H1 (cell line): Measurements from ENCODE around the gene CLN6. TPM values are rescaled to one million over a fixed set of nuclear protein-coding genes. Genes with fewer than 3 reads are reported as not detected.

Experiments used
- CTCF ChIA-PET: fragments of 300-600 bp; sonication (Branson Sonifier 250); formaldehyde crosslinking; loops from one replicate; lab custom pipeline; 2021; ENCODE audit not compliant: partially characterized antibody; lab: Charles Lee
- POLR2A ChIA-PET: fragments of 300-600 bp; sonication (Branson Sonifier 250); formaldehyde crosslinking; loops from one replicate; lab custom pipeline; 2021; ENCODE audit warnings: inconsistent platforms; ENCODE audit not compliant: partially characterized antibody; lab: Charles Lee
- DNase-seq, 2 experiments: peaks; one replicate each; pipeline versions ENCODE4 v3.0.0 to v3.0.0-alpha.2; 2010 to 2022; ENCODE audit warnings: low spot score in 2 of 2, low read depth in 1 of 2, mixed read lengths in 1 of 2
- FAIRE-seq: peaks from 2 replicates; lab custom pipeline; 2011; peaks lifted over from hg19 to GRCh38; lab: Jason Lieb, UNC
- H2AFZ ChIP-seq: 2 replicates; pipeline ENCODE4 v1.8.1; 2012; ENCODE audit warnings: low read length, inconsistent platforms
- H2AK5ac ChIP-seq: 2 replicates; pipeline ENCODE4 v1.6.1; 2013; ENCODE audit warnings: low read depth, low read length
- H2BK120ac ChIP-seq: replicated peaks from 2 replicates; pipeline ENCODE3; 2013; ENCODE audit warnings: low read depth, low read length, inconsistent platforms
- H2BK12ac ChIP-seq: 2 replicates; pipeline ENCODE4 v1.6.1; 2013; ENCODE audit warnings: low read depth, low read length
- H2BK15ac ChIP-seq: 2 replicates; pipeline ENCODE4 v1.6.1; 2013; ENCODE audit warnings: low read length
- H2BK20ac ChIP-seq: 2 replicates; pipeline ENCODE4 v1.6.1; 2013; ENCODE audit warnings: low read length
- H2BK5ac ChIP-seq: 2 replicates; pipeline ENCODE4 v1.6.1; 2013; ENCODE audit warnings: low read depth, low read length
- H3K14ac ChIP-seq: 2 replicates; pipeline ENCODE4 v1.6.1; 2013; ENCODE audit warnings: inconsistent platforms; ENCODE audit not compliant: insufficient read length
- H3K18ac ChIP-seq: 2 replicates; pipeline ENCODE4 v1.6.1; 2013; ENCODE audit warnings: low read length; ENCODE audit errors: extremely low read depth
- H3K23ac ChIP-seq: 2 replicates; pipeline ENCODE4 v1.6.1; 2013; ENCODE audit warnings: inconsistent platforms; ENCODE audit not compliant: insufficient read length
- H3K23me2 ChIP-seq: 2 replicates; pipeline ENCODE4 v1.6.1; 2013; ENCODE audit warnings: low read depth, low read length
- H3K27ac ChIP-seq: 2 replicates; pipeline ENCODE4 v1.6.1; 2011; ENCODE audit warnings: low read depth, low read length, inconsistent platforms
- H3K27me3 ChIP-seq, 4 experiments: replicated peaks in 1 of 4; 1 replicate in 1 of 4; 2 replicates in 3 of 4; pipeline versions ENCODE4 v1.6.1 to v1.8.1; 2011 to 2013; ENCODE audit warnings: low read length in 3 of 4, mild to moderate bottlenecking in 3 of 4, inconsistent platforms in 2 of 4, mixed read lengths in 2 of 4, moderate library complexity in 1 of 4; ENCODE audit not compliant: control insufficient read depth in 3 of 4, insufficient read depth in 3 of 4; ENCODE audit errors: extremely low read depth in 1 of 4
- H3K36me3 ChIP-seq, 4 experiments: 2 replicates each; pipeline versions ENCODE4 v1.6.1 to v1.8.1; 2011 to 2013; ENCODE audit warnings: mild to moderate bottlenecking in 4 of 4, low read length in 3 of 4, moderate library complexity in 2 of 4, control low read depth in 1 of 4, inconsistent platforms in 1 of 4; ENCODE audit not compliant: insufficient read depth in 4 of 4, control insufficient read depth in 2 of 4
- H3K4ac ChIP-seq: replicated peaks from 2 replicates; pipeline ENCODE3; 2013; ENCODE audit warnings: low read length, low read depth, mixed read lengths, inconsistent platforms; ENCODE audit not compliant: insufficient read length
- H3K4me1 ChIP-seq, 4 experiments: replicated peaks in 1 of 4; 1 replicate in 1 of 4; 2 replicates in 3 of 4; pipeline versions ENCODE4 v1.6.1 to v1.8.1; 2011 to 2013; ENCODE audit warnings: low read length in 3 of 4, inconsistent platforms in 2 of 4, mixed read lengths in 1 of 4; ENCODE audit not compliant: insufficient read depth in 4 of 4, control insufficient read depth in 3 of 4
- H3K4me2 ChIP-seq, 2 experiments: 2 replicates each; pipeline versions ENCODE4 v1.6.1 to v1.8.1; 2011 to 2013; ENCODE audit warnings: low read depth in 2 of 2, low read length in 2 of 2, control low read depth in 1 of 2, inconsistent platforms in 1 of 2, mild to moderate bottlenecking in 1 of 2; ENCODE audit not compliant: insufficient read depth in 1 of 2
- H3K4me3 ChIP-seq, 4 experiments: fragments of 200-600, 300-600 bp in 1 of 4; sonication (generic), shearing (Covaris generic), sonication (Bioruptor Twin) in 1 of 4; 2 replicates each; pipeline versions ENCODE4 v1.5.1 to v1.8.1; 2011 to 2016; ENCODE audit warnings: low read length in 4 of 4, low read depth in 3 of 4, control low read depth in 2 of 4, inconsistent platforms in 2 of 4, mild to moderate bottlenecking in 2 of 4, mixed read lengths in 1 of 4, moderate library complexity in 1 of 4; ENCODE audit not compliant: insufficient read depth in 2 of 4; ENCODE audit errors: extremely low read depth in 1 of 4
- H3K56ac ChIP-seq: replicated peaks from 2 replicates; pipeline ENCODE3; 2013; ENCODE audit warnings: low read depth, mild to moderate bottlenecking, mixed read lengths, low read length, inconsistent platforms; ENCODE audit not compliant: insufficient read length
- H3K79me1 ChIP-seq: 2 replicates; pipeline ENCODE4 v1.6.1; 2013; ENCODE audit warnings: low read depth, low read length, control low read depth
- H3K79me2 ChIP-seq, 2 experiments: 2 replicates each; pipeline versions ENCODE4 v1.6.1 to v1.8.1; 2012 to 2013; ENCODE audit warnings: low read length in 2 of 2, mild to moderate bottlenecking in 2 of 2, inconsistent platforms in 1 of 2; ENCODE audit not compliant: insufficient read depth in 2 of 2, control insufficient read depth in 1 of 2
- H3K9ac ChIP-seq, 4 experiments: replicated peaks in 1 of 4; 1 replicate in 1 of 4; 2 replicates in 3 of 4; pipeline versions ENCODE4 v1.6.1 to v1.8.1; 2011 to 2013; ENCODE audit warnings: low read depth in 3 of 4, low read length in 3 of 4, control low read depth in 2 of 4, mild to moderate bottlenecking in 2 of 4, moderate library complexity in 2 of 4, inconsistent platforms in 1 of 4; ENCODE audit errors: extremely low read depth in 1 of 4
- H3K9me3 ChIP-seq, 2 experiments: 2 replicates each; pipeline versions ENCODE4 v1.6.1 to v1.8.1; 2012 to 2013; ENCODE audit warnings: mild to moderate bottlenecking in 2 of 2, moderate library complexity in 2 of 2, control low read depth in 1 of 2, inconsistent platforms in 1 of 2, low read depth in 1 of 2, low read length in 1 of 2, mixed read lengths in 1 of 2; ENCODE audit not compliant: insufficient read depth in 2 of 2
- H4K20me1 ChIP-seq, 2 experiments: replicated peaks in 1 of 2; 2 replicates each; pipeline versions ENCODE3 to v1.8.1; 2011 to 2013; ENCODE audit warnings: inconsistent platforms in 2 of 2, low read length in 2 of 2, mild to moderate bottlenecking in 1 of 2; ENCODE audit not compliant: insufficient read depth in 2 of 2, control insufficient read depth in 1 of 2
- H4K5ac ChIP-seq: 2 replicates; pipeline ENCODE4 v1.6.1; 2013; ENCODE audit warnings: low read length, low read depth, mixed read lengths, inconsistent platforms; ENCODE audit not compliant: insufficient read length
- H4K8ac ChIP-seq: 2 replicates; pipeline ENCODE4 v1.8.0; 2013; ENCODE audit warnings: mild to moderate bottlenecking, moderate library complexity, low read length, inconsistent platforms; ENCODE audit not compliant: insufficient read depth; ENCODE audit errors: extremely low read depth
- H4K91ac ChIP-seq: replicated peaks from 2 replicates; pipeline ENCODE3; 2013; ENCODE audit warnings: low read length, mixed read lengths, inconsistent platforms; ENCODE audit not compliant: insufficient read length
- KDM4A ChIP-seq: IDR thresholded peaks from one replicate; pipeline ENCODE4 v1.7.1; 2012; ENCODE audit warnings: low read depth, mild to moderate bottlenecking, moderate library complexity, low read length, inconsistent platforms; ENCODE audit not compliant: severe bottlenecking
- TEAD4 ChIP-seq: IDR thresholded peaks from 2 replicates; pipeline ENCODE4 v1.6.1; 2012; ENCODE audit warnings: low read depth, low read length, inconsistent platforms, mixed read lengths
- WGBS, 2 experiments: shearing (Covaris generic) in 1 of 2; methylation state at CpG; one replicate each; pipeline versions ENCODE4 v1.1.6 to v1.1.7; 2013 to 2015; ENCODE audit warnings: low lambda C conversion rate in 2 of 2, mixed read lengths in 2 of 2, inconsistent platforms in 1 of 2, low coverage in 1 of 2, missing lambda C conversion rate in 1 of 2; ENCODE audit not compliant: insufficient replicate concordance in 2 of 2, insufficient coverage in 1 of 2, insufficient read length in 1 of 2; ENCODE audit errors: extremely low coverage in 1 of 2, missing lambda C conversion rate in 1 of 2; 5-methylcytosine and 5-hydroxymethylcytosine counted together
- polyA plus RNA-seq, 7 experiments: library from polyadenylated mRNA; depleted of rRNA in 3 of 7; stranded (reverse) in 5 of 7; unstranded in 2 of 7; fragments of >200 nt in 5 of 7; fragments of 200-250 nt in 2 of 7; gene quantifications; 1 replicate in 5 of 7; 2 replicates in 1 of 7; 4 replicates in 1 of 7; pipeline versions ENCODE4 v1.2.1 to v1.2.3, GENCODE V29; 2011 to 2013; ENCODE audit warnings: missing spikeins in 2 of 7, mixed read lengths in 2 of 7
- total RNA-seq: library from RNA; stranded (reverse); fragmentation: NEBNext Ultra II Directional; extraction: Animal tissue kit (Norgen Biotek cat#: 25700); gene quantifications from 2 replicates; pipeline ENCODE4 v1.2.1, GENCODE V29; 2021

CLN6 gene
- total and polyA plus RNA-seq, 2 of the 8 experiments (the other 6 are each of a cell fraction or from before 2014, with no cell fraction given), result 60.0 to 137 TPM

DNA sequence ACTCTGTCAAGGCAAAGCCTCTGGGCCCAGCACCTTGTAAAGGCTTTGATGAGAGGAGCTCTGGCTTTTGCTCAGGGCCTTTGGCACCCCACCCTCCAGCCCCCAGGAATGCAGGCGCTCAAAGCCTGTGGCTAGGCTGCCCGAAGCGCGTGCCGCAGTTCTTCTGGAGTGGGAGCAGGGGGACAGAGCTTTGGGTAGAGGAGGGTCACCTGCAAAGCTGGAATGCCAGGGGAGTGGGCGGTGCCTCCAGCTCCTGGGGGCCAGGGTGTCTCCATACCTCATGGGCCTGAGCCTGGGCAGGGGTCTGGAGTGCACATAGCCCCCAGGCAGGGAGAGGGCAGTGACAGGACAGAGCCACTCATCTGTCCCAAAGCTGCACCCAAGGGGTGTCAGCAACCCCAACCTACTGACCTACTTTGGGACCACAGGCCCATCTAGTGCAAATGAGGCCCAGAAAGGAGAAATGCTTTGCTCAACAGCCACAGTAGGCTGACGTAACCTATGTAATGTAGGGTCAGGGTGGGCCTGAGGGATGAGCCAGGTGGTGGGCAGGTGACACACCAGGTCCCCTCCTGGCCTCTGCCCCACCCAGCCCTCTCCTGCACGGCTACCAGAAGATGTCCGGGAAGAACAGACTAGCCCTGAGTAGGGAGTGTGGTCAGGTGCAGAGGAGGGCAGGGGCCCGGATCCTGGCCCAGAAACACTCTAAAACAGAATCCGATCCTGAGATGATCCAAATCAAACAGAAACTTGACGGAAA lies 22.2 kb downstream of the CLN6 start:
- H3K4me3 ChIP-seq, result no peak overlapping the region
- DNase-seq, result no peak
- no peak overlapping the region for H2BK15ac ChIP-seq
- no peak overlapping the region for H2AK5ac ChIP-seq
- no peak overlapping the region for H3K23ac ChIP-seq
- no peak overlapping the region for H4K91ac ChIP-seq
- no peak overlapping the region for H2BK12ac ChIP-seq
- CTCF ChIA-PET, result interaction anchor here (0.7 to 4.3 kb wide), 2 partner anchors 12 to 272 kb away, joined by 4 to 36 read pairs; no protein-coding TSS in a partner anchor
- peaks cover 5% of the 10 kb centered on the region; the same call in 1 of the 2 replicates for H3K79me1 ChIP-seq
- no peak overlapping the region for H3K9ac ChIP-seq
- H4K5ac ChIP-seq, result no peak overlapping the region
- H3K56ac ChIP-seq, result no peak overlapping the region
- H3K9me3 ChIP-seq, result no peaks in the 10 kb centered on the region
- H3K4me1 ChIP-seq, result peaks cover 2 to 39% (median 20%) of the 10 kb centered on the region in 4 experiments
- H3K4ac ChIP-seq, result no peak overlapping the region
- no peak overlapping the region for H3K27ac ChIP-seq
- H2BK20ac ChIP-seq, result no peak overlapping the region
- H3K27me3 ChIP-seq, result no peaks in the 10 kb centered on the region
- no peak for TF ChIP-seq KDM4A
- peak; percentile 56 for TF ChIP-seq TEAD4
- TF ChIP-seq, all 59 proteins: peak for 1
- Histone ChIP-seq H3K14ac (no peak overlapping the region), H2BK120ac (no peak overlapping the region), H3K79me2 (peaks cover 0 to 18% of the 10 kb centered on the region in 2 experiments; a peak in 1 of 4 replicates), H2BK5ac (peak overlapping the region; percentile 69; the same call in 1 of the 2 replicates), H3K36me3 (no peaks in the 10 kb centered on the region; a peak in 1 of 8 replicates), H4K20me1 (peaks cover 10 to 30% of the 10 kb centered on the region in 2 experiments), H2AFZ (no peak overlapping the region), H3K23me2 (no peaks in the 10 kb centered on the region), H4K8ac (peak overlapping the region; percentile 46; the same call in 1 of the 2 replicates), H3K4me2 (no peak overlapping the region), H3K18ac (no peak overlapping the region; the same call in 1 of the 2 replicates)
- 81% methylated on average over 12 of the region's 12 CpGs; no CpG with 5 or more reads in 1 of the 2 experiments for WGBS, 2 experiments
- POLR2A ChIA-PET, result interaction anchor here (0.6 to 3.1 kb wide), 3 partner anchors 12 to 46 kb away, joined by 3 to 20 read pairs (median 4); partner anchors contain the start of gene CLN6
- no peak for FAIRE-seq
